BJ (cell line): ENCODE results near the gene NIFK. TPM values are rescaled to one million over a fixed set of nuclear protein-coding genes. Genes with fewer than 3 reads are reported as not detected.
"Not testable (repeated sequence)": the region's sequence is repeated elsewhere in the genome, so short reads cannot be mapped to it uniquely, and the experiment has no call there.

ENCODE experiments used
- CTCF ChIA-PET: fragments of 350-600 bp; formaldehyde crosslinking; extraction: SDS; loops from one replicate; lab custom pipeline; 2021; ENCODE audit warnings: antibody characterized with exemption, inconsistent platforms; lab: Yijun Ruan, JAX
- POLR2A ChIA-PET: fragments of 300-600 bp; sonication (Branson Sonifier 250); formaldehyde crosslinking; extraction: SDS; loops from one replicate; lab custom pipeline; 2021; ENCODE audit warnings: antibody characterized with exemption; lab: Charles Lee
- DNase-seq: peaks from one replicate; pipeline ENCODE4 v3.0.0-alpha.2; 2011; ENCODE audit warnings: low read depth
- H3K27me3 ChIP-seq: 2 replicates; pipeline ENCODE4 v1.6.0; 2011; ENCODE audit warnings: low read length; ENCODE audit not compliant: control insufficient read depth, insufficient read depth
- H3K36me3 ChIP-seq: 2 replicates; pipeline ENCODE4 v1.5.1; 2011; ENCODE audit warnings: low read length; ENCODE audit not compliant: control insufficient read depth, insufficient read depth
- H3K4me3 ChIP-seq: 2 replicates; pipeline ENCODE4 v1.5.1; 2011; ENCODE audit warnings: low read depth, mild to moderate bottlenecking, control low read depth, low read length
- polyA plus RNA-seq: library from polyadenylated mRNA; depleted of rRNA; stranded (reverse); fragments of >200 nt; gene quantifications from 2 replicates; pipeline ENCODE4 v1.2.3, GENCODE V29; 2011
- TF ChIP-seq, protein P1 (sequence below): IDR thresholded peaks from 2 replicates; pipeline ENCODE4 v1.5.1; 2011; ENCODE audit warnings: low read depth, mild to moderate bottlenecking, control low read depth, inconsistent platforms, low read length, moderate library complexity; ENCODE audit not compliant: insufficient read depth

NIFK gene
- polyA plus RNA-seq, 1 experiment: 12.4 TPM

DNA sequence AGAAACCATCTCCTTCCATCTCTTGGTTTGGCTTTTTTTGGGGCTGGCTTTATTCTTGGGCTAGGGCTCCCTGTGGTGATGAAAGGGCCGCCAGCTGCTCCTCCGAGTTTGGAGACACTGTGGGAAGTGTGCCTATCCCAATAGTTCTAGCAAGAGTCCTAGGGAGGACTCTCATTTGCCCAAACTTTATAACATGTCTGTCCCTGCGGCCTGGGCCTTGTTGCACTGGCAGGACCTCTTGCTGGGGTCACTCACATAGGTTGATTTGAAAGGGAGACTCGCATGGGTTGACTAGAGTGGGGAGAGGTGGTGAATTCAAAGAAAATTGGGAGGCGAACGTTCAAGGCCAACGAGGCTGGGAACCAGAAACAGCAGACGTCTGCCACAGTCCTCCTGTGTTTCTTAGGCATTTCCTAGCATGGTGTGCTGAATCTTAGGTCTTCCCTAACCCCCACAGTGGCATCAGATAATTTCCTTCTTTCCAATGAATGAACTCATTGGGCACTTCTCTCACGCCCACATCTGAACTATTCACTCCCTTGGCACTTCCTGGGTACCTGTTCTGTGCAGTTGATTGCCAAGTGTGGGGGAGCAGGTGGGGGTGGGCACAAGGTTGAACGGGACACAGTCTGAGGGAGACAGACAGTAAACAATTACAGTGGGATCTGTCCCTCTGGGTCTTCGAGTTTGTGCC, 26.8 kb downstream of the NIFK start:
- Histone ChIP-seq H3K4me3 (no peak overlapping the region), H3K27me3 (no peaks in the 10 kb centered on the region), H3K36me3 (no peaks in the 10 kb centered on the region)
- CTCF ChIA-PET: no interaction called here
- POLR2A ChIA-PET: no interaction called here
- DNase-seq: no peak
- TF ChIP-seq, protein P1, sequence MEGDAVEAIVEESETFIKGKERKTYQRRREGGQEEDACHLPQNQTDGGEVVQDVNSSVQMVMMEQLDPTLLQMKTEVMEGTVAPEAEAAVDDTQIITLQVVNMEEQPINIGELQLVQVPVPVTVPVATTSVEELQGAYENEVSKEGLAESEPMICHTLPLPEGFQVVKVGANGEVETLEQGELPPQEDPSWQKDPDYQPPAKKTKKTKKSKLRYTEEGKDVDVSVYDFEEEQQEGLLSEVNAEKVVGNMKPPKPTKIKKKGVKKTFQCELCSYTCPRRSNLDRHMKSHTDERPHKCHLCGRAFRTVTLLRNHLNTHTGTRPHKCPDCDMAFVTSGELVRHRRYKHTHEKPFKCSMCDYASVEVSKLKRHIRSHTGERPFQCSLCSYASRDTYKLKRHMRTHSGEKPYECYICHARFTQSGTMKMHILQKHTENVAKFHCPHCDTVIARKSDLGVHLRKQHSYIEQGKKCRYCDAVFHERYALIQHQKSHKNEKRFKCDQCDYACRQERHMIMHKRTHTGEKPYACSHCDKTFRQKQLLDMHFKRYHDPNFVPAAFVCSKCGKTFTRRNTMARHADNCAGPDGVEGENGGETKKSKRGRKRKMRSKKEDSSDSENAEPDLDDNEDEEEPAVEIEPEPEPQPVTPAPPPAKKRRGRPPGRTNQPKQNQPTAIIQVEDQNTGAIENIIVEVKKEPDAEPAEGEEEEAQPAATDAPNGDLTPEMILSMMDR: no peak

DNA sequence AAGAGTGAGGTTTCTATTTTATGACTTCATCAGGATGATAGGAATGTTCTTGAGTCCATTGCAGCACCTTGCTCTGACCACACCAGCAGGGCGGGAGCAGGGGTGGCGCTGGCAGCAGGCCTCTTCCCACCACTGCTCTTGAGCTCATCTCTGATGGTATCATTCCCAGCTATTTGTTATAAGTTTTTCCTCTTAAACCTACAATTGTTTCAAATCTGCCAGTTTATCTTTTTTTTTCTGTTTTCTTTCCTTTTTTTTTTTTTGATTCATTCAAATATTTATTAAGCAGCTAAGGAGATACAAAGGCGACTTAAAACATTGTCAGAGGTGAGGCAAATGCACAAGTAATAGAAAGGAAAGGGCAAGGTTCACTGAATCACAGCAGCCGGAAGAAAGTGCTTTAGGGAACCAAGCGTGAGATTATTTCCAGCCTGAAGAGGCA, 28.7 kb downstream of the NIFK start:
- TF ChIP-seq, protein P1: no peak
- Histone ChIP-seq H3K36me3 (no peaks in the 10 kb centered on the region), H3K4me3 (no peak overlapping the region), H3K27me3 (no peaks in the 10 kb centered on the region)
- ChIA-PET CTCF (no interaction called here), POLR2A (interaction anchor here (0.6 kb wide), 1 partner anchor 60 kb away, joined by 12 read pairs; no protein-coding TSS in a partner anchor)
- DNase-seq: no peak

DNA sequence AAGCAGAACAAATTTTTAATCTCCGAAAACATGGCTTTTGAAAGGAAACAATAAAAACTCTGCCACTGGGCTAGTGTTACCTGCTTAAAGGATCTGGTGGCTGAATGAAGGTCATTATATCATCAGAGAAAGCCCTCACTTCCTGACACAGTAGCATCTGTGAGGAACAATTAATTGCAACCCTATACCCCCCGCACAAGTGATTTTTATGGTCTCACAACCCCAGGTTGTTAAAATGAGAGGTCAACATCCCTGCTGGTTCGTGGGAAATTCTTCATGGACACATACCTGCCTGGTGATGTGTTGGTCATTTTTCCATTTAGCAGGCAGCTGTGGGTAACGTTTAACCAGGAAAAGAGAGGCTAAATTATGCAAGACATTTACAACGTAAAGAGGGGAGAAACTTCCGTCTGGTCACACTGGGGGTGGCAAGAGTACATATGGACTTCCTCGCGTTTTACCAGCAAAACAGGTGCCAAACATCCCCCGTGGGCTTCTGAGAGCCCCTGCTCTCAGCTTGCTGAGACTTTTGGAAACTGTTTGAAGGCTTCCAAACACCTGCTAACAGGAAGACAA, 29.2 kb downstream of the NIFK start:
- TF ChIP-seq, protein P1: no peak
- Histone ChIP-seq H3K4me3 (no peak overlapping the region), H3K27me3 (no peaks in the 10 kb centered on the region), H3K36me3 (no peaks in the 10 kb centered on the region)
- CTCF ChIA-PET: interaction anchor here (1.2 kb wide), 1 partner anchor 11 kb away, joined by 4 read pairs; no protein-coding TSS in a partner anchor
- POLR2A ChIA-PET: interaction anchor here (0.6 kb wide), 1 partner anchor 59 kb away, joined by 12 read pairs; no protein-coding TSS in a partner anchor
- no peak for DNase-seq

- Histone ChIP-seq H3K36me3 (no peaks in the 10 kb centered on the region), H3K4me3 (no peak overlapping the region), H3K27me3 (no peaks in the 10 kb centered on the region)
- TF ChIP-seq, protein P1: no peak
- DNase-seq: no peak
- ChIA-PET CTCF (no interaction called here), POLR2A (no interaction called here)
These were observed 30.7 kb downstream of the NIFK start for GRCh38 chr2:121705958-121706357.

- TF ChIP-seq, protein P1: no peak
- Histone ChIP-seq H3K4me3 (no peak overlapping the region), H3K27me3 (no peaks in the 10 kb centered on the region), H3K36me3 (no peaks in the 10 kb centered on the region)
- POLR2A ChIA-PET: no interaction called here
- DNase-seq: no peak
- CTCF ChIA-PET: interaction anchor here (0.6 kb wide), 1 partner anchor 10 kb away, joined by 3 read pairs; no protein-coding TSS in a partner anchor
These were observed 31.3 kb downstream of the NIFK start for GRCh38 chr2:121705390-121705789.

DNA sequence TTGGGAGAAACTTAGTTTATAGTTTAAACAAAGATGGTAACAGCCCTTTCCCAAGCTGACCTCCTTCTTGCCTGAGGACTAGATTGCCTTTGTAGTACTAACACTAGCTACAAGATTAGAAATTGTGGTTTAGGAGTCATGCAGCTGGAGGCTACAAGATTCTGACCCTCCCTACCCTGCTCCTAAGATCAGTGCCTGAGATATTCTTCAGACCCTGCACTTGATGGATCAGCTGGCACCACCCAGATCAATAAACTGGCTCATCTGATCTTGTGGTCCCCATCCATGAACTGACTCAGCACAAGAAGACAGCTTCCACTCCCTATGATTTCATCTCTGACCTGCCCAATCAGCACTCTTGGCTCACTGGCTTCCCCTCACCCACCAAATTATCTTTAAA, 34.9 kb downstream of the NIFK start:
- DNase-seq, CTCF ChIA-PET, H3K36me3 ChIP-seq, H3K27me3 ChIP-seq, H3K4me3 ChIP-seq, POLR2A ChIA-PET: not testable (repeated sequence)
